COR-L47 (cell line): ENCODE results near the gene IL17C.
A peak's percentile ranks its signal among the peaks of the same experiment; 100 is the strongest.
"Not testable (repeated sequence)": the region's sequence is repeated elsewhere in the genome, so short reads cannot be mapped to it uniquely, and the experiment has no call there.

Source experiments
- DNase-seq: peaks from one replicate; lab custom pipeline; 2025; lab: John Stamatoyannopoulos, UW

IL17C gene, protein sequence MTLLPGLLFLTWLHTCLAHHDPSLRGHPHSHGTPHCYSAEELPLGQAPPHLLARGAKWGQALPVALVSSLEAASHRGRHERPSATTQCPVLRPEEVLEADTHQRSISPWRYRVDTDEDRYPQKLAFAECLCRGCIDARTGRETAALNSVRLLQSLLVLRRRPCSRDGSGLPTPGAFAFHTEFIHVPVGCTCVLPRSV

GRCh38 chr16:88638323-88639230, at the start of gene IL17C:
IL17C (plus strand) TSS chr16:88638572; CDS start chr16:88638642, 70 bp downstream.
- peak; percentile 74 for DNase-seq

GRCh38 chr16:88588754-88589153, 49.6 kb upstream of the IL17C start:
- DNase-seq = no peak

DNA sequence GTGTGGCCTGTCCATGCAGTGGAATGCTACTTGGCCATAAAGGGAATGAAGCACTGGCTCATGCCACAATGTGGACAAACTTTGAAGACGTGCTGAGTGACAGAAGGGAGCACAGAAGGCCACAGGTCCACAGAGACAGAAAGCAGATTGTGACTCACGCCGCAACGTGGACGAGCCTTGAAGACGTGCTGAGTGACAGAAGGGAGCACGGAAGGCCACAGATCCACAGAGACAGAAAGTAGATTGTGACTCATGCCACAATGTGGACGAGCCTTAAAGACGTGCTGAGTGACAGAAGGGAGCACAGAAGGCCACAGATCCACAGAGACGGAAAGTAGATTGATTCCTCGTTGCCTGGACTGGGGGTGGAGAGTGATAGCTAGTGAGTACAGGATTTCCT, 48.9 kb upstream of the IL17C start:
- DNase-seq = no peak

DNA sequence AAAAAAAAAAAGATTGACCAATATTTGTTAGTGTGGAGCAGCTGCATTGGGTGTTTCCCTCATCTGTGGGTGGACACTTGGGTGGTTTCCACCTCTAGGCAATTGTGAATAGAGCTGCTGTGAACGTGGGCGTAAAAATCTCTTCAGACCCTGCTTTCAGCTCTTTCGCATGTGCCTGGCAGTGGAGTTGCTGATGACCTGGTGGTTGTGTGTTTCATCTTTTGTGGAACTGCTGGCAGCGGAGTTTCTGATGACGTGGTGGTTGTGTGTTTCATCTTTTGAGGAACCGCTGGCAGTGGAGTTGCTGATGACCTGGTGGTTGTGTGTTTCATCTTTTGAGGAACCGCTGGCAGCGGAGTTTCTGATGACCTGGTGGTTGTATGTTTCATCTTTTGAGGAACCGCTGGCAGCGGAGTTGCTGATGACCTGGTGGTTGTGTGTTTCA, 46.8 kb upstream of the IL17C start:
- DNase-seq = no peak

GRCh38 chr16:88593061-88593460, 45.3 kb upstream of the IL17C start:
- DNase-seq = no peak

DNA sequence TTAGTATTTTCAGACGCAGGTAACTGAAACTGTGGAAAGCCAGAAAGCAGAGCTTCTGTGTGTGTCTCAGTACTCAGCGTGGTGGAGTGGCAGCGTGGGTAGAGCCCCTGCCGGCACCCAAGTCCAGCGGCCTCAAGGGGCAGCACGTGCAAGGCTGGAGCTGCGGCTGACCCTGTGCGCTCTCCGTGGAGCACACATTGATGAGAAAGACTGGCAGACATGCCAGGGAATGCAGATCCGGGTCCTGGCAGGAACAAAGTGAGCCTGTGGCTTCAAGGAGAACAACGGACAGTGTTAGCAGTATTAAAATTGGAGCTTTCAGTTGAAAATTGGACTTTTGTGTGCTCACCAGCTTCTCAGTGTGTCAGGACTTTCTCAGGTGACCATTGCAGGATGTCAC, 44.9 kb upstream of the IL17C start:
- no peak for DNase-seq

- no peak for DNase-seq
Measured at GRCh38 chr16:88593910-88594309, 44.5 kb upstream of the IL17C start.

GRCh38 chr16:88595101-88595500, 43.3 kb upstream of the IL17C start:
- no peak for DNase-seq

- DNase-seq = no peak
Measured at GRCh38 chr16:88595921-88596320, 42.5 kb upstream of the IL17C start.

- no peak for DNase-seq
Measured at GRCh38 chr16:88596483-88596882, 41.9 kb upstream of the IL17C start.

GRCh38 chr16:88597856-88598491, 40.4 kb upstream of the IL17C start:
- DNase-seq = no peak

GRCh38 chr16:88599092-88599733, 39.2 kb upstream of the IL17C start:
- DNase-seq = no peak

- no peak for DNase-seq
Measured at GRCh38 chr16:88599825-88600538, 38.4 kb upstream of the IL17C start.

DNA sequence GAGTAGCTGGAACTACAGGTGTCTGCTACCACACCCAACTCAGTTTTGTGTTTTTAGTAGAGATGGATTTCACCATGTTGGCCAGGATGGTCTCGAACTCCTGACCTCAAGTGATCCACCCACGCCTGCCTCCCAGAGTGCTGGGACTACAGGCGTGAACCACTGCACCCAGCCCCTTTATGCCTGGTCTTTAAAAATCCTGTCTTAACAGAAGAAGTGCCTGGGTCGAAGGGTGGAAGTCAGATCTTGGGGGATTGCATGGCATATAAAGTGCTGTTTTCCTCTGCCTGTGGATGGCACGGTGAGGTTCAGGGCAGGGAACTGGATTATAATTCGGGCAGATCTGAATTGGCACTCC, 37.9 kb upstream of the IL17C start:
- no peak for DNase-seq

- DNase-seq = no peak
Measured at GRCh38 chr16:88601313-88602036, 36.9 kb upstream of the IL17C start.

DNA sequence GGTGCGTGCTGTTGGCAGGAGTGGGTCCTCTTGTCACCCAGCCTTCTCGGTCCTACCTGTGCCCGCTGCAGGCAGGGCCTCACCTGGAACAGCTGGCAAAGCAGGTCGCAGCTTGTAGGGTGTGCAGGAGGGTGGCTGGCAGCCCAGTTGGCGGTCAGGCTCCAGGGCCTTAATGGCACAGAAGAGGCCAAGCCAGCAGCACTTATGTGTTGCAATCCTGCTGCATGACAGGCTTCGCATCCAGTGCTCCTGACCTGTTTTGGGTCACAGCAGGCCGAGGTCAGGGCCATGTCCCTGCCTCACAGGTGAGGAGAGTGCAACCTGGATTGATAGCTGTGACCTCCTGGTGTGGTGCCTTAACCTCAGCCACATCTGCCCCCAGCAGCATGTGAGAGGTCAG, 36.3 kb upstream of the IL17C start:
- DNase-seq = no peak

DNA sequence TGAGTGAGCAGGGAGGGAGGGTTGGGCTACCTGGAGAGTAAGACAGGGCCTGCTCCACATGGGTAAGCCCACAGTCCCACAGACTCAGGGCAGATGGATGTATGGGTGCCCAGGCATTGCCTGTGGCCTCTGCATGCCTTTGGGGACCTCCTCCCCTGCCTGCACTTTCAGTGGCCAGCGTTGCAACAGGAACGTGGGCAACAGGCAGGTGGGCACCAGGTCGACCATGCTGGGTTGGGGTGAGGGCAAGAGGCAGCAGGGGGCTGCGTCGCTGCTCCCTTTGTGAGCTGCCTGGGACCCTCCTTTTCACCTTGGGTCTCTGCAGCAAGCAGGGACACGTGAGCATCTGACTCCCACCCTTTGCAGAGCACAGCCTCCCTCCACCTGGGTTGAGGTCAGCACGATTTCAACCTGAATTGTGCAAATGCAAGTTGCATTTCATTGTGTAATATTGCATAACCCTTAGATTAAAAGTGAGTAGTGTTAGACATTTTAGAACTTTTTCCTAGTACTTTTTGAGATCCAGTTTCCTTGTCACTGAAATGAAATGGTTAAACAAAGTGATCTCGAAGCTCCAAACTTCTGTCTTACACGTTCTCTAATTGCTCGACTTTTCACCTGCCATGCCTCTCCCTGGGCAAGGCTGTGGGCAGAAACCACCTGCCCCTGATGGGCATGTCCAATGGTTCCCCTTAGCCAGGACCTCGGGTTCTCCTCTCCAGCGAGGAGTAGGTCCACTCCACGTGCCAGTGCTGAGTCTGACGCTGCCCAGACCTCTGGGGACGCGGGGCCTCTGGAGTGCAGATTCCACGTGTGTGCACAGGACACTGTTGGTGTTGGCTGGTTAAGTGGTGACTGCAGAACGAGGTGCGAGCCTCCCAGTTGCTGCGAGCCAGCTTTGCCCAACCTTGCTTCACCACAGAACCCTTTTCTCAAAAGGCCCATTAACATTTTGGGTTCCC, 32.9 kb upstream of the IL17C start:
- DNase-seq = no peak

DNA sequence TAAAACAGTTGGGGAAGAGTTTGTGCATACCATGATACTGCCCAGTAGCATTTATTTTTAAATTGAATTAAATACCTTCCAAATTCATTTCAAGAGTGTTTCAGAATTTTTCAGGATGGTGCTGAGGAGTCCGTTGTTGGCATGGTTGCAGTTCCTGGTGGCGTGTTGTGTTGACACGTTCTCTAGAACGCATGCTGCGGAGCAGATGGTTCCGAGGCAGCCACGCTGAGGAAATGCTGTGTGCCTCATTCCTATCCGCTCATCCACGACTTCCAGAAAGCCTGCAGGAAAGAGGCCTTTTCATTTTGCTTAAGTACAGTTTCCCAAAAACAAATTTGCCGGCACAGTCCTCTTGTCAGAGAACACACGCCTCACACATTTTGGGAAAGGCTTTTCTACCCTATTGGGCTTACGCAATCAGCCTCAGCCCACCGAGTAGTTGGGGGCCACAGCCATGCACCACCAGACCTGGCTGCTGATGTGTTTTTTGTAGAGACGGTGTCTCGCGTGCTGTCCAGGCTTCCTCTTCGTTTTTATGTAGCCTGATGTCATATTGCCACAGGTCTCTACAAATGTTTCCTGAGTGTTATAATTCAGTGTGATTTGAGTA, 32.1 kb upstream of the IL17C start:
- DNase-seq = no peak

GRCh38 chr16:88608076-88608475, 30.3 kb upstream of the IL17C start:
- DNase-seq = no peak

- DNase-seq = not testable (repeated sequence)
Measured at GRCh38 chr16:88609426-88609825, 28.9 kb upstream of the IL17C start.
